GM12865 (cell line): Measurements from ENCODE around the gene SERINC2.
"Not testable (repeated sequence)": the region's sequence is repeated elsewhere in the genome, so short reads cannot be mapped to it uniquely, and the experiment has no call there.

Experiments used
- DNase-seq: peaks from one replicate; pipeline ENCODE4 v3.0.0; 2010; ENCODE audit warnings: low read depth
- H3K4me3 ChIP-seq: 2 replicates; pipeline ENCODE4 v1.5.1; 2011; ENCODE audit warnings: mild to moderate bottlenecking, low read depth, low read length, control low read depth
- CTCF ChIP-seq: IDR thresholded peaks from 2 replicates; pipeline ENCODE4 v1.5.1; 2011; ENCODE audit warnings: low read length, control low read depth, low read depth, inconsistent platforms; ENCODE audit not compliant: insufficient read depth; ENCODE audit errors: missing control alignments

SERINC2 gene

GRCh38 chr1:31470794-31471315, 57.8 kb downstream of the SERINC2 start:
- no peak for TF ChIP-seq CTCF
- no peak for DNase-seq
- no peak overlapping the region for H3K4me3 ChIP-seq

GRCh38 chr1:31471452-31472313, 58.7 kb downstream of the SERINC2 start:
- H3K4me3 ChIP-seq = peak overlapping the region; percentile 23
- DNase-seq = peak; percentile 45

- DNase-seq = peak; percentile 45
- H3K4me3 ChIP-seq = peak overlapping the region; percentile 23; the same call in 1 of the 2 replicates
These were observed 59.3 kb downstream of the SERINC2 start for GRCh38 chr1:31472314-31472651.

GRCh38 chr1:31472673-31473072, 59.7 kb downstream of the SERINC2 start:
- H3K4me3 ChIP-seq, DNase-seq: not testable (repeated sequence)

- DNase-seq, H3K4me3 ChIP-seq: not testable (repeated sequence)
These were observed 60.5 kb downstream of the SERINC2 start for GRCh38 chr1:31473508-31473907.

- H3K4me3 ChIP-seq, DNase-seq: not testable (repeated sequence)
These were observed 61.6 kb downstream of the SERINC2 start for GRCh38 chr1:31474567-31474966.

- no peak overlapping the region for H3K4me3 ChIP-seq
- no peak for TF ChIP-seq CTCF
- DNase-seq = peak; percentile 82
These were observed 64.2 kb downstream of the SERINC2 start for GRCh38 chr1:31476891-31477846.

GRCh38 chr1:31478167-31478566, 65.2 kb downstream of the SERINC2 start:
- no peak overlapping the region for H3K4me3 ChIP-seq
- TF ChIP-seq CTCF = no peak
- DNase-seq = no peak

GRCh38 chr1:31479811-31480210, 66.8 kb downstream of the SERINC2 start:
- DNase-seq = no peak
- no peak overlapping the region for H3K4me3 ChIP-seq
- no peak for TF ChIP-seq CTCF

GRCh38 chr1:31480426-31480825, 67.4 kb downstream of the SERINC2 start:
- DNase-seq, H3K4me3 ChIP-seq: not testable (repeated sequence)
